Endothelial cell of umbilical vein (primary cell): ENCODE results near the gene PLCB4. TPM values are rescaled to one million over a fixed set of nuclear protein-coding genes. Genes with fewer than 3 reads are reported as not detected.

Experiments used
- BruUV-seq: library from RNA; stranded (reverse); fragments of 400-500 nt; replicated peaks from 2 replicates; lab custom pipeline; 2021; lab: Mats Ljungman, UMichigan
- CTCF ChIA-PET: fragments of 300-600, 350-600 bp; sonication (Branson Sonifier 250); formaldehyde crosslinking; loops from one replicate; lab custom pipeline; 2021; ENCODE audit warnings: antibody characterized with exemption, inconsistent platforms; lab: Charles Lee
- POLR2A ChIA-PET: fragments of 300-600, 350-600 bp; sonication (Branson Sonifier 250); formaldehyde crosslinking; loops from one replicate; lab custom pipeline; 2021; ENCODE audit warnings: antibody characterized with exemption, inconsistent platforms; lab: Charles Lee
- DNase-seq: peaks from one replicate; pipeline ENCODE4 v3.0.0-alpha.2; 2011; ENCODE audit warnings: low read depth, low spot score
- FAIRE-seq: peaks from 2 replicates; lab custom pipeline; 2011; peaks lifted over from hg19 to GRCh38; lab: Jason Lieb, UNC
- H2AFZ ChIP-seq: 2 replicates; pipeline ENCODE4 v1.6.0; 2012; ENCODE audit warnings: low read depth, low read length, control low read depth, inconsistent platforms
- H3K27ac ChIP-seq: 2 replicates; pipeline ENCODE4 v1.5.1; 2011; ENCODE audit warnings: low read depth, mild to moderate bottlenecking, control low read depth, low read length, moderate library complexity; ENCODE audit not compliant: insufficient read depth
- H3K27me3 ChIP-seq, 2 experiments: 2 replicates each; pipeline versions ENCODE4 v1.6.0 to v1.6.1; 2011; ENCODE audit warnings: low read length in 2 of 2, mixed read lengths in 1 of 2; ENCODE audit not compliant: control insufficient read depth in 2 of 2, insufficient read depth in 2 of 2
- H3K36me3 ChIP-seq, 2 experiments: 2 replicates in 1 of 2; 3 replicates in 1 of 2; pipeline ENCODE4 v1.5.1; 2011; ENCODE audit warnings: low read length in 2 of 2, mild to moderate bottlenecking in 1 of 2, moderate library complexity in 1 of 2; ENCODE audit not compliant: control insufficient read depth in 2 of 2, insufficient read depth in 2 of 2; ENCODE audit errors: extremely low read depth in 1 of 2
- H3K4me1 ChIP-seq: 3 replicates; pipeline ENCODE4 v1.5.1; 2011; ENCODE audit warnings: mild to moderate bottlenecking, low read length; ENCODE audit not compliant: control insufficient read depth, insufficient read depth; ENCODE audit errors: extremely low read depth
- H3K4me2 ChIP-seq: 2 replicates; pipeline ENCODE4 v1.6.1; 2011; ENCODE audit warnings: low read length, control low read depth, mixed read lengths; ENCODE audit not compliant: insufficient read depth
- H3K4me3 ChIP-seq, 3 experiments: fragments of 200-600 bp in 1 of 3; sonication (generic), shearing (Covaris generic) in 1 of 3; replicated peaks in 1 of 3; 2 replicates each; pipeline ENCODE4 v1.5.1; 2011 to 2016; ENCODE audit warnings: control low read depth in 3 of 3, low read length in 3 of 3, mild to moderate bottlenecking in 2 of 3, inconsistent platforms in 1 of 3, low read depth in 1 of 3, moderate library complexity in 1 of 3; ENCODE audit not compliant: insufficient read depth in 1 of 3
- H3K79me2 ChIP-seq: 2 replicates; pipeline ENCODE4 v1.6.0; 2012; ENCODE audit warnings: low read length, inconsistent platforms; ENCODE audit not compliant: control insufficient read depth, insufficient read depth
- H3K9ac ChIP-seq: replicated peaks from 2 replicates; pipeline ENCODE3; 2011; ENCODE audit warnings: low read length, control low read depth; ENCODE audit not compliant: insufficient read depth; ENCODE audit errors: extremely low read depth
- H3K9me1 ChIP-seq: replicated peaks from 3 replicates; pipeline ENCODE4 v1.6.0; 2011; ENCODE audit warnings: mild to moderate bottlenecking, low read length; ENCODE audit not compliant: control insufficient read depth, insufficient read depth; ENCODE audit errors: extremely low read depth
- H3K9me3 ChIP-seq: replicated peaks from 2 replicates; pipeline ENCODE4 v1.5.1; 2012; ENCODE audit warnings: low read length, inconsistent platforms; ENCODE audit not compliant: control insufficient read depth, insufficient read depth
- H4K20me1 ChIP-seq: replicated peaks from 2 replicates; pipeline ENCODE3; 2011; ENCODE audit warnings: mild to moderate bottlenecking, low read length; ENCODE audit not compliant: control insufficient read depth, insufficient read depth; ENCODE audit errors: extremely low read depth
- EZH2 ChIP-seq: IDR thresholded peaks from 2 replicates; pipeline ENCODE4 v1.6.1; 2012; ENCODE audit warnings: borderline replicate concordance, low read depth, mild to moderate bottlenecking, moderate library complexity, low read length, inconsistent platforms; ENCODE audit not compliant: severe bottlenecking
- GATA2 ChIP-seq: IDR thresholded peaks from 2 replicates; pipeline ENCODE4 v1.7.0; 2011; ENCODE audit warnings: low read depth, mild to moderate bottlenecking, moderate library complexity, mixed read lengths, low read length; ENCODE audit not compliant: insufficient read length, insufficient read depth
- JUN ChIP-seq: IDR thresholded peaks from 2 replicates; pipeline ENCODE4 v1.6.1; 2011; ENCODE audit warnings: borderline replicate concordance, low read depth; ENCODE audit not compliant: insufficient read length, insufficient read depth
- MYC ChIP-seq: IDR thresholded peaks from one replicate; pipeline ENCODE4 v1.6.1; 2011; ENCODE audit warnings: mild to moderate bottlenecking, low read depth, low read length
- POLR2AphosphoS5 ChIP-seq: IDR thresholded peaks from 2 replicates; pipeline ENCODE4 v1.6.1; 2012; ENCODE audit warnings: low read depth, mild to moderate bottlenecking, control low read depth, low read length, moderate library complexity; ENCODE audit not compliant: insufficient read depth
- dilution Hi-C: fragments of 300-500 bp; cut with MboI; formaldehyde crosslinking; loops from one replicate; pipeline ENCODE4 v1.15.0; 2019; ENCODE audit warnings: low sequenced_read_pairs; ENCODE audit not compliant: extremely low pct_ligation_motif_present
- intact Hi-C: fragments of 100-400 bp; cut with micrococcal nuclease; formaldehyde crosslinking; loops from one replicate; pipeline ENCODE4 v1.10.0; 2022
- polyA plus RNA-seq, 4 experiments: library from polyadenylated mRNA; depleted of rRNA in 3 of 4; stranded (reverse) in 3 of 4; unstranded in 1 of 4; fragments of >200 nt; gene quantifications; 2 replicates each; pipeline versions ENCODE4 v1.2.1 to v1.2.3, GENCODE V29; 2011 to 2012; ENCODE audit warnings: missing spikeins in 1 of 4
- total RNA-seq: library from RNA; stranded (reverse); gene quantifications from 2 replicates; pipeline ENCODE4 v1.2.3, GENCODE V29; 2021
- TF ChIP-seq, protein P1 (sequence below): IDR thresholded peaks from 2 replicates; pipeline ENCODE4 v1.6.1; 2011; ENCODE audit not compliant: insufficient read depth, insufficient read length
- TF ChIP-seq, protein P2 (sequence below), 2 donors: IDR thresholded peaks; 1 replicate in 1 of 2; 2 replicates in 1 of 2; pipeline ENCODE4 v1.5.1; 2011; ENCODE audit warnings: low read length in 2 of 2, mild to moderate bottlenecking in 2 of 2, moderate library complexity in 2 of 2, control low read depth in 1 of 2, inconsistent platforms in 1 of 2, low read depth in 1 of 2; ENCODE audit not compliant: insufficient read depth in 1 of 2; ENCODE audit errors: extremely low read depth in 1 of 2

Gene PLCB4
- total and polyA plus RNA-seq, 2 donors (not counting 3 experiments of a cell fraction or from before 2014, with no cell fraction given) = 0.37 to 1.7 TPM

- no peak overlapping the region for H3K4me3 ChIP-seq
- H3K36me3 ChIP-seq = no peaks in the 10 kb centered on the region
- TF ChIP-seq GATA2 (no peak), POLR2AphosphoS5 (no peak), EZH2 (no peak), JUN (no peak), MYC (no peak)
- TF ChIP-seq, protein P1, sequence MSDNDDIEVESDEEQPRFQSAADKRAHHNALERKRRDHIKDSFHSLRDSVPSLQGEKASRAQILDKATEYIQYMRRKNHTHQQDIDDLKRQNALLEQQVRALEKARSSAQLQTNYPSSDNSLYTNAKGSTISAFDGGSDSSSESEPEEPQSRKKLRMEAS = no peak
- TF ChIP-seq, protein P2, sequence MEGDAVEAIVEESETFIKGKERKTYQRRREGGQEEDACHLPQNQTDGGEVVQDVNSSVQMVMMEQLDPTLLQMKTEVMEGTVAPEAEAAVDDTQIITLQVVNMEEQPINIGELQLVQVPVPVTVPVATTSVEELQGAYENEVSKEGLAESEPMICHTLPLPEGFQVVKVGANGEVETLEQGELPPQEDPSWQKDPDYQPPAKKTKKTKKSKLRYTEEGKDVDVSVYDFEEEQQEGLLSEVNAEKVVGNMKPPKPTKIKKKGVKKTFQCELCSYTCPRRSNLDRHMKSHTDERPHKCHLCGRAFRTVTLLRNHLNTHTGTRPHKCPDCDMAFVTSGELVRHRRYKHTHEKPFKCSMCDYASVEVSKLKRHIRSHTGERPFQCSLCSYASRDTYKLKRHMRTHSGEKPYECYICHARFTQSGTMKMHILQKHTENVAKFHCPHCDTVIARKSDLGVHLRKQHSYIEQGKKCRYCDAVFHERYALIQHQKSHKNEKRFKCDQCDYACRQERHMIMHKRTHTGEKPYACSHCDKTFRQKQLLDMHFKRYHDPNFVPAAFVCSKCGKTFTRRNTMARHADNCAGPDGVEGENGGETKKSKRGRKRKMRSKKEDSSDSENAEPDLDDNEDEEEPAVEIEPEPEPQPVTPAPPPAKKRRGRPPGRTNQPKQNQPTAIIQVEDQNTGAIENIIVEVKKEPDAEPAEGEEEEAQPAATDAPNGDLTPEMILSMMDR (IDR thresholded peaks at IDR 0.05; ENCODE audit: extremely low read depth in 1 of 2, insufficient read depth in 1 of 2, low read depth in 1 of 2, low read length in 2 of 2) = no peak
- no peak overlapping the region for H3K9ac ChIP-seq
- no peak overlapping the region for H2AFZ ChIP-seq
- no peak overlapping the region for H3K4me2 ChIP-seq
- no peak for DNase-seq
- H3K79me2 ChIP-seq = no peaks in the 10 kb centered on the region
- ChIA-PET CTCF (interaction anchor here (2.0 kb wide), 2 partner anchors 17 to 92 kb away, joined by 4 to 6 read pairs; no protein-coding TSS in a partner anchor), POLR2A (no interaction called here)
- H3K27ac ChIP-seq = no peak overlapping the region
- no peak for FAIRE-seq
- peaks cover 5% of the 10 kb centered on the region for H3K4me1 ChIP-seq
- BruUV-seq = no TSS peak
- no peaks in the 10 kb centered on the region for H4K20me1 ChIP-seq
- dilution Hi-C loops = no loop called here
- no peaks in the 10 kb centered on the region for H3K9me3 ChIP-seq
- H3K27me3 ChIP-seq = peaks cover 51 to 75% of the 10 kb centered on the region in 2 experiments
- no peaks in the 10 kb centered on the region for H3K9me1 ChIP-seq
- intact Hi-C loops = no loop called here
These were observed 448.6 kb downstream of the PLCB4 start for GRCh38 chr20:9517297-9518162.
